DND-41 (cell line): ENCODE measurements around the gene MYEOV.

ENCODE experiments used
- ATAC-seq: fragments of 200-7000 bp; cut with Tn5 transposase; 3 replicates; pipeline ENCODE4 v1.9.1; 2021; ENCODE audit warnings: low read depth; ENCODE audit not compliant: insufficient read depth
- DNase-seq: peaks from one replicate; pipeline ENCODE4 v3.0.0-alpha.2; 2020
- H2AFZ ChIP-seq: 2 replicates; pipeline ENCODE4 v1.6.0; 2012; ENCODE audit warnings: low read depth, low read length
- H3K27ac ChIP-seq: 2 replicates; pipeline ENCODE4 v1.5.1; 2012; ENCODE audit warnings: low read length, inconsistent platforms
- H3K27me3 ChIP-seq: fragments of 200-600 bp; sonication (generic); 2 replicates; pipeline ENCODE4 v1.6.0; 2012; ENCODE audit warnings: low read length, mild to moderate bottlenecking, inconsistent platforms; ENCODE audit not compliant: insufficient read depth, poor library complexity
- H3K36me3 ChIP-seq: 2 replicates; pipeline ENCODE4 v1.5.1; 2012; ENCODE audit warnings: low read length, inconsistent platforms; ENCODE audit not compliant: insufficient read depth
- H3K4me1 ChIP-seq: 2 replicates; pipeline ENCODE4 v1.5.1; 2012; ENCODE audit warnings: mild to moderate bottlenecking, low read length; ENCODE audit not compliant: insufficient read depth
- H3K4me2 ChIP-seq: 2 replicates; pipeline ENCODE4 v1.6.0; 2012; ENCODE audit warnings: mild to moderate bottlenecking, moderate library complexity, low read length, inconsistent platforms; ENCODE audit not compliant: insufficient read depth
- H3K4me3 ChIP-seq, 2 experiments: fragments of 200-600 bp in 1 of 2; shearing (Covaris generic) in 1 of 2; 2 replicates each; pipeline ENCODE4 v1.5.1; 2012 to 2016; ENCODE audit warnings: inconsistent platforms in 2 of 2, low read length in 2 of 2, mild to moderate bottlenecking in 2 of 2, low read depth in 1 of 2, moderate library complexity in 1 of 2
- H3K79me2 ChIP-seq: 2 replicates; pipeline ENCODE4 v1.6.0; 2012; ENCODE audit warnings: low read length, inconsistent platforms; ENCODE audit not compliant: insufficient read depth
- H3K9ac ChIP-seq: 2 replicates; pipeline ENCODE4 v1.6.0; 2012; ENCODE audit warnings: low read depth, mild to moderate bottlenecking, inconsistent platforms, low read length, moderate library complexity
- H3K9me3 ChIP-seq: 2 replicates; pipeline ENCODE4 v1.5.1; 2012; ENCODE audit warnings: low read length, moderate library complexity, mild to moderate bottlenecking, inconsistent platforms; ENCODE audit not compliant: insufficient read depth, severe bottlenecking
- H4K20me1 ChIP-seq: 2 replicates; pipeline ENCODE4 v1.6.0; 2012; ENCODE audit warnings: low read length; ENCODE audit not compliant: insufficient read depth
- CTCF ChIP-seq: IDR thresholded peaks from 2 replicates; pipeline ENCODE4 v1.5.1; 2012; ENCODE audit warnings: borderline replicate concordance, low read length, moderate library complexity, mild to moderate bottlenecking; ENCODE audit not compliant: poor library complexity, severe bottlenecking; ENCODE audit errors: extremely low read depth
- EZH2 ChIP-seq: IDR thresholded peaks from 3 replicates; pipeline ENCODE4 v1.6.1; 2012; ENCODE audit warnings: borderline replicate concordance, low read depth, mild to moderate bottlenecking, moderate library complexity, low read length, inconsistent platforms; ENCODE audit not compliant: severe bottlenecking

The MYEOV gene

DNA sequence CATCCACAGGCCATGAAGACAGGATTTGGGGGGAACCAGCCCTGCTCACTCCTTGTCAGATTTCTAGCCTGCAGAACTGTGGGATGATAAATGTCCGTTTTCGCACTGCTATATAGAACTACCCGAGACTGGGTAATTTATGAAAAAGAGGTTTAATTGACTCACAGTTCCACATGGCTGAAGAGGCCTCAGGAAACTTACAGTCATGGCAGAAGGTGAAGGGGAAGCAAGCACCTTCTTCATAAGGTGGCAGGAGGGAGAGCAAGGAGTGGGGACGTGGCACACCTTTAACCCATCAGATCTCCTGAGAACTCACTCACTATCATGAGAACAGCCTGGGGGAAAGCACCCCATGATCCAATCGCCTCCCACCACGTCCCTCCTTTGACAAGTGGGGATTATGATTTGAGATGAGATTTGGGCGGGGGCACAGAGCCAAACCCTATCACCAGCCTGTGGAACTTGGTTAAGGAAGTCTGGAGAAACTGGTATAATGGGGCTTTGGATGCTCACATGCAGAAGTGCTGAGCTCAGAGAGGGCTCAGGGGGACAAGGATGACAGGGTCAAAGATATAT is 50.7 kb downstream of the MYEOV start:
- H3K27me3 ChIP-seq, result no peaks in the 10 kb centered on the region

More for the DNA sequence above, 50.7 kb downstream of the MYEOV start:
- H3K4me3 ChIP-seq, result no peak overlapping the region
- H3K27ac ChIP-seq, result no peak overlapping the region
- ATAC-seq, result no peak
- H3K9ac ChIP-seq, result no peak overlapping the region
- TF ChIP-seq CTCF (no peak), EZH2 (no peak)
- H3K4me1 ChIP-seq, result no peaks in the 10 kb centered on the region
- H3K79me2 ChIP-seq, result no peaks in the 10 kb centered on the region
- H3K36me3 ChIP-seq, result no peaks in the 10 kb centered on the region
- H2AFZ ChIP-seq, result no peak overlapping the region
- H3K4me2 ChIP-seq, result no peak overlapping the region
- H3K9me3 ChIP-seq, result peaks cover 7% of the 10 kb centered on the region
- DNase-seq, result no peak
- H4K20me1 ChIP-seq, result no peaks in the 10 kb centered on the region
